IMR-90 (cell line): Measurements from ENCODE around the gene MKX. TPM values are rescaled to one million over a fixed set of nuclear protein-coding genes. Genes with fewer than 3 reads are reported as not detected.

Source experiments
- ATAC-seq: fragments of 200-7000 bp; cut with Tn5 transposase; 2 replicates; pipeline ENCODE4 v1.9.1; 2020; ENCODE audit warnings: low read depth, mild to moderate bottlenecking, moderate library complexity
- BruUV-seq: library from RNA; stranded (reverse); fragments of 400-500 nt; replicated peaks from 2 replicates; lab custom pipeline; 2021; lab: Mats Ljungman, UMichigan
- CTCF ChIA-PET: fragments of 300-600 bp; formaldehyde crosslinking; extraction: SDS; loops from one replicate; lab custom pipeline; 2021; ENCODE audit warnings: antibody characterized with exemption; lab: Yijun Ruan, JAX
- POLR2A ChIA-PET: fragments of 300-600 bp; sonication (Branson Sonifier 250); formaldehyde crosslinking; loops from one replicate; lab custom pipeline; 2022; ENCODE audit warnings: antibody characterized with exemption; ENCODE audit not compliant: unreplicated experiment; lab: Charles Lee
- DNase-seq: peaks from one replicate; pipeline ENCODE4 v3.0.0; 2013
- H2AFZ ChIP-seq: replicated peaks from 2 replicates; pipeline ENCODE3; 2013; ENCODE audit warnings: low read length, mild to moderate bottlenecking; ENCODE audit not compliant: poor library complexity
- H2AK5ac ChIP-seq: 2 replicates; pipeline ENCODE4 v1.6.1; 2013; ENCODE audit warnings: low read depth, low read length, inconsistent platforms
- H2AK9ac ChIP-seq: replicated peaks from 2 replicates; pipeline ENCODE3; 2013; ENCODE audit warnings: mild to moderate bottlenecking, low read depth, low read length, moderate library complexity; ENCODE audit not compliant: poor library complexity
- H2BK120ac ChIP-seq: 2 replicates; pipeline ENCODE4 v1.6.1; 2013; ENCODE audit warnings: low read depth, low read length, inconsistent platforms
- H2BK15ac ChIP-seq: 3 replicates; pipeline ENCODE4 v1.6.1; 2013; ENCODE audit warnings: low read depth, low read length, inconsistent platforms
- H2BK20ac ChIP-seq: 2 replicates; pipeline ENCODE4 v1.6.1; 2013; ENCODE audit warnings: low read depth, mild to moderate bottlenecking, inconsistent platforms, low read length, moderate library complexity
- H2BK5ac ChIP-seq: 2 replicates; pipeline ENCODE4 v1.6.1; 2013; ENCODE audit warnings: mild to moderate bottlenecking, low read depth, low read length, inconsistent platforms; ENCODE audit not compliant: poor library complexity, severe bottlenecking
- H3K14ac ChIP-seq: replicated peaks from 2 replicates; pipeline ENCODE4 v1.6.1; 2013; ENCODE audit warnings: low read depth, low read length, inconsistent platforms
- H3K18ac ChIP-seq: 2 replicates; pipeline ENCODE4 v1.6.1; 2013; ENCODE audit warnings: low read depth, low read length, control low read depth
- H3K23ac ChIP-seq: 2 replicates; pipeline ENCODE4 v1.6.1; 2013; ENCODE audit warnings: low read depth, low read length, inconsistent platforms
- H3K27ac ChIP-seq: 2 replicates; pipeline ENCODE4 v1.5.1; 2013; ENCODE audit warnings: mild to moderate bottlenecking, control low read depth, low read length; ENCODE audit not compliant: insufficient read depth
- H3K27me3 ChIP-seq: 2 replicates; pipeline ENCODE4 v1.6.1; 2013; ENCODE audit warnings: low read length; ENCODE audit not compliant: control insufficient read depth, insufficient read depth
- H3K36me3 ChIP-seq: 2 replicates; pipeline ENCODE4 v1.6.1; 2013; ENCODE audit warnings: low read length, mixed read lengths; ENCODE audit not compliant: control insufficient read depth, insufficient read depth
- H3K4ac ChIP-seq: 2 replicates; pipeline ENCODE4 v1.6.1; 2013; ENCODE audit warnings: low read depth, low read length, inconsistent platforms
- H3K4me1 ChIP-seq: 2 replicates; pipeline ENCODE4 v1.6.1; 2013; ENCODE audit warnings: low read length, mixed read lengths; ENCODE audit not compliant: control insufficient read depth, insufficient read depth
- H3K4me2 ChIP-seq: 2 replicates; pipeline ENCODE4 v1.6.1; 2013; ENCODE audit warnings: low read depth, mild to moderate bottlenecking, control low read depth, low read length, moderate library complexity
- H3K4me3 ChIP-seq: 2 replicates; pipeline ENCODE4 v1.5.1; 2013; ENCODE audit warnings: low read depth, mild to moderate bottlenecking, control low read depth, low read length, moderate library complexity; ENCODE audit not compliant: insufficient read depth
- H3K56ac ChIP-seq: 2 replicates; pipeline ENCODE4 v1.6.1; 2013; ENCODE audit warnings: low read length, inconsistent platforms; ENCODE audit not compliant: insufficient read depth; ENCODE audit errors: extremely low read depth
- H3K79me1 ChIP-seq, 2 experiments: 2 replicates each; pipeline ENCODE4 v1.6.1; 2013; ENCODE audit warnings: low read length in 2 of 2, inconsistent platforms in 1 of 2, low read depth in 1 of 2
- H3K9ac ChIP-seq: 2 replicates; pipeline ENCODE4 v1.6.1; 2013; ENCODE audit warnings: low read depth, low read length, control low read depth
- H3K9me1 ChIP-seq: 2 replicates; pipeline ENCODE4 v1.6.1; 2013; ENCODE audit warnings: low read length, inconsistent platforms; ENCODE audit not compliant: insufficient read depth
- H3K9me3 ChIP-seq: 2 replicates; pipeline ENCODE4 v1.6.1; 2013; ENCODE audit warnings: low read length; ENCODE audit not compliant: control insufficient read depth, insufficient read depth
- H4K20me1 ChIP-seq: 2 replicates; pipeline ENCODE4 v1.6.1; 2013; ENCODE audit warnings: low read length, inconsistent platforms; ENCODE audit not compliant: insufficient read depth
- H4K5ac ChIP-seq: 2 replicates; pipeline ENCODE4 v1.6.1; 2013; ENCODE audit warnings: mild to moderate bottlenecking, low read depth, low read length, control low read depth
- H4K8ac ChIP-seq, 2 experiments: 2 replicates each; pipeline ENCODE4 v1.6.1; 2013; ENCODE audit warnings: low read depth in 2 of 2, low read length in 2 of 2, control low read depth in 1 of 2, inconsistent platforms in 1 of 2
- H4K91ac ChIP-seq: 2 replicates; pipeline ENCODE4 v1.6.1; 2013; ENCODE audit warnings: low read depth, low read length, inconsistent platforms; ENCODE audit not compliant: insufficient read depth
- BHLHE40 ChIP-seq: fragments of 150-350 bp; IDR thresholded peaks from 2 replicates; pipeline ENCODE4 v1.6.1; 2016; ENCODE audit warnings: mild to moderate bottlenecking, low read depth, low read length
- RFX5 ChIP-seq: IDR thresholded peaks from 2 replicates; pipeline ENCODE4 v1.8.0; 2012; ENCODE audit warnings: low read depth, mild to moderate bottlenecking, low read length, moderate library complexity
- SMC3 ChIP-seq: fragments of 150-350 bp; IDR thresholded peaks from 2 replicates; pipeline ENCODE4 v1.6.1; 2016; ENCODE audit warnings: low read depth, mild to moderate bottlenecking, antibody characterized with exemption, low read length, moderate library complexity
- USF2 ChIP-seq: fragments of 150-350 bp; IDR thresholded peaks from 2 replicates; pipeline ENCODE4 v1.6.1; 2017; ENCODE audit warnings: mild to moderate bottlenecking, antibody characterized with exemption, low read length, low read depth
- WGBS, 2 experiments: methylation state at CpG; one replicate each; pipeline versions ENCODE4 v1.1.5 to v1.1.7; 2013; ENCODE audit warnings: missing lambda C conversion rate in 2 of 2; ENCODE audit not compliant: insufficient read length in 1 of 2; ENCODE audit errors: extremely low coverage in 2 of 2; 5-methylcytosine and 5-hydroxymethylcytosine counted together
- dilution Hi-C: fragments of 300-500 bp; cut with HindIII; formaldehyde crosslinking; loops from one replicate; pipeline ENCODE4 v1.14.3; 2018; ENCODE audit warnings: low sequenced_read_pairs; ENCODE audit not compliant: unreplicated experiment
- in situ Hi-C: fragments of 300-500 bp; cut with MboI; formaldehyde crosslinking; loops from 3 replicates; pipeline ENCODE4 v1.14.3; 2019; ENCODE audit warnings: low sequenced_read_pairs, inconsistent platforms, mixed read lengths
- intact Hi-C: fragments of 100-400 bp; cut with micrococcal nuclease; formaldehyde crosslinking; loops from 2 replicates; pipeline ENCODE4 v1.10.0; 2022
- polyA plus RNA-seq, 3 experiments: library from polyadenylated mRNA; depleted of rRNA; stranded (reverse); fragments of >200 nt; gene quantifications; 2 replicates each; pipeline ENCODE4 v1.2.3, GENCODE V29; 2012; ENCODE audit warnings: low replicate concordance in 1 of 3
- total RNA-seq: library from RNA; depleted of rRNA; stranded (reverse); fragments of >200 nt; gene quantifications from 2 replicates; pipeline ENCODE4 v1.2.3, GENCODE V29; 2012

The MKX gene
- total and polyA plus RNA-seq, 2 of the 4 experiments (the other 2 are of a cell fraction): 0.10 to 0.36 TPM

DNA sequence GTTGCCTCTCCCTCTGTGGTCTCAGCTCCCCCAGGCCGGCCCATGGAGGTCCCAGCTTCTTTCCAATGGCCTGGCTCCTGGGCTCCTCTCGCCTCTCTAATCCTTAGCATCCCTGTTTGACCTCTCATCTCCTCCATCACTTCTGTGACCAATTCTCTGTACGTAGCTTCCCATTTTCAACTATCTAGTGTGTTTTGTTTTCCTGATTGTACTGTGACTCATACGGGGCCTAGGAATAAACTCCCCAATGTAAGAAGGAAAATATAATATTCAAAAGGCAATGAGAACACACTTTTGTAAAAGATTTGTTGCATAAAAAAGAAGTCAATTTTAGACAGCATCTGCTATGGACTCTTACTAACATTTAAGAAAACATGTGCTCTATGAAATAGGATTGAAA, 90.3 kb downstream of the MKX start:
- Histone ChIP-seq H3K4ac (no peak overlapping the region), H3K56ac (no peak overlapping the region), H3K27me3 (no peaks in the 10 kb centered on the region), H3K23ac (no peak overlapping the region), H2AK9ac (no peak overlapping the region), H3K27ac (no peak overlapping the region), H3K4me2 (no peak overlapping the region), H4K91ac (no peak overlapping the region), H3K36me3 (no peaks in the 10 kb centered on the region), H4K8ac (no peak overlapping the region), H3K9me3 (no peaks in the 10 kb centered on the region), H3K79me1 (no peaks in the 10 kb centered on the region), H4K20me1 (no peaks in the 10 kb centered on the region), H2BK5ac (no peak overlapping the region), H4K5ac (no peak overlapping the region), H2BK15ac (no peak overlapping the region), H2BK20ac (no peak overlapping the region), H3K4me3 (no peak overlapping the region), H3K9me1 (no peaks in the 10 kb centered on the region), H3K14ac (no peak overlapping the region), H2AK5ac (no peak overlapping the region), H2BK120ac (no peak overlapping the region), H3K9ac (no peak overlapping the region), H3K4me1 (no peaks in the 10 kb centered on the region), H2AFZ (no peak overlapping the region), H3K18ac (no peak overlapping the region)
- dilution Hi-C loops: no loop called here
- ChIA-PET POLR2A (no interaction called here), CTCF (interaction anchor here (1.5 kb wide), 2 partner anchors 10 to 97 kb away, joined by 3 to 4 read pairs; no protein-coding TSS in a partner anchor)
- no CpG with 5 or more reads among the region's 4 CpGs for WGBS, 2 experiments
- no peak for ATAC-seq
- in situ Hi-C loops: no loop called here
- no peak for DNase-seq
- TF ChIP-seq RFX5 (no peak), BHLHE40 (no peak), USF2 (no peak), SMC3 (no peak)
- no TSS peak for BruUV-seq
- intact Hi-C loops: loop anchor here (10.0 kb wide), 1 partner anchor 290 kb away; no protein-coding TSS in a partner anchor
